ENCODE measurements around the gene ADORA1. TPM values are rescaled to one million over a fixed set of nuclear protein-coding genes. Genes with fewer than 3 reads are reported as not detected.

The ADORA1 gene
- total and polyA plus RNA-seq, 2 of the 13 experiments (the other 11 are each of a cell fraction or from before 2014, with no cell fraction given): 0.11 TPM; not detected in 1

- no peaks in the 10 kb centered on the region for H3K4me1 ChIP-seq (ENCODE audit: insufficient read depth, low read length)
- no peak for ATAC-seq
- no peak overlapping the region for H3K4me2 ChIP-seq (ENCODE audit: low read depth, low read length)
- in situ Hi-C loops (cut with HindIII; ENCODE audit: extremely low pct_ligation_motif_present, low pct_unique_long_range_greater_than_20kb) (no loop called here), intact Hi-C loops (cut with micrococcal nuclease; ENCODE audit: unreplicated experiment) (no loop called here)
- no peaks in the 10 kb centered on the region for H3K79me2 ChIP-seq (ENCODE audit: insufficient read depth, low read length)
- H4K20me1 ChIP-seq (ENCODE audit: insufficient read depth, low read length): no peaks in the 10 kb centered on the region
- no peak overlapping the region for H3K27ac ChIP-seq (ENCODE audit: extremely low read length, insufficient read depth, low read length)
- 24% methylated on average over 7 of the region's 7 CpGs for WGBS (ENCODE audit: low lambda C conversion rate)
- H3K9me3 ChIP-seq (ENCODE audit: low read length): no peaks in the 10 kb centered on the region
- no peak for TF ChIP-seq MEF2D (CRISPR knock-in tag; IDR thresholded peaks at IDR 0.05)
- no peak for TF ChIP-seq ZNF343 (CRISPR knock-in tag; IDR thresholded peaks at IDR 0.05)
- no peak for TF ChIP-seq ZNF20 (CRISPR knock-in tag; IDR thresholded peaks at IDR 0.05)
- TF ChIP-seq ZNF441 (CRISPR knock-in tag; IDR thresholded peaks at IDR 0.05; ENCODE audit: borderline replicate concordance): no peak
- no peak for TF ChIP-seq ZNF672 (CRISPR knock-in tag; IDR thresholded peaks at IDR 0.05)
- no peak for TF ChIP-seq RBM39 (IDR thresholded peaks at IDR 0.05; ENCODE audit: low read depth, low read length, poor library complexity, severe bottlenecking)
- TF ChIP-seq HNRNPUL1 (IDR thresholded peaks at IDR 0.05; ENCODE audit: low read depth, low read length): no peak
- TF ChIP-seq ZFP1 (CRISPR knock-in tag; IDR thresholded peaks at IDR 0.05): no peak
- TF ChIP-seq ZNF839 (CRISPR knock-in tag; IDR thresholded peaks at IDR 0.05; ENCODE audit: borderline replicate concordance): no peak
- TF ChIP-seq ZSCAN29 (CRISPR knock-in tag; conservative IDR thresholded peaks at IDR 0.05): no peak
- TF ChIP-seq ZNF253 (CRISPR knock-in tag; IDR thresholded peaks at IDR 0.05; ENCODE audit: borderline replicate concordance): no peak
- TF ChIP-seq AHR (CRISPR knock-in tag; IDR thresholded peaks at IDR 0.05): no peak
- H3K9ac ChIP-seq (ENCODE audit: insufficient read depth, low read depth, low read length): no peak overlapping the region
- FAIRE-seq: no peak
- POLR2A ChIA-PET: no interaction called here
- no peaks in the 10 kb centered on the region for H3K36me3 ChIP-seq (replicated peaks in 1 of 2; ENCODE audit: control insufficient read depth in 1 of 2, insufficient read depth in 2 of 2, low read length in 2 of 2)
- DNase-seq (ENCODE audit: low spot score): no peak
- no TSS peak for BruUV-seq (replicated peaks)
- no peak overlapping the region for H2AFZ ChIP-seq (ENCODE audit: low read length)
- H3K4me3 ChIP-seq (replicated peaks in 1 of 3; ENCODE audit: insufficient read depth in 1 of 3, low read depth in 2 of 3, low read length in 3 of 3): no peak overlapping the region
- CTCF ChIA-PET (ENCODE audit: low intra/inter-chr PET ratio, low total read pairs): no interaction called here
- peaks cover 0 to 21% of the 10 kb centered on the region in 2 experiments; a peak in 3 of 5 replicates for H3K27me3 ChIP-seq (ENCODE audit: control insufficient read depth in 1 of 2, insufficient read depth in 2 of 2, low read length in 2 of 2)
Measured at GRCh38 chr1:203114202-203114601, 13.3 kb upstream of the ADORA1 start.

Measured in HepG2 (cell line).